A549 treated with RU486 at 1 μM for 4 hours (cell line): ENCODE measurements around the gene BCL3. TPM values are rescaled to one million over a fixed set of nuclear protein-coding genes. Genes with fewer than 3 reads are reported as not detected.

Experiments used
- total RNA-seq: library from RNA; stranded (reverse); fragments of 200-300 nt; extraction: Qiagen RNA extraction; gene quantifications from 5 replicates; pipeline ENCODE4 v1.2.3, GENCODE V29; 2022; ENCODE audit warnings: low read depth

BCL3 gene
- total RNA-seq = 48.8 to 104 TPM (median 82.2 TPM) in 5 replicates

DNA sequence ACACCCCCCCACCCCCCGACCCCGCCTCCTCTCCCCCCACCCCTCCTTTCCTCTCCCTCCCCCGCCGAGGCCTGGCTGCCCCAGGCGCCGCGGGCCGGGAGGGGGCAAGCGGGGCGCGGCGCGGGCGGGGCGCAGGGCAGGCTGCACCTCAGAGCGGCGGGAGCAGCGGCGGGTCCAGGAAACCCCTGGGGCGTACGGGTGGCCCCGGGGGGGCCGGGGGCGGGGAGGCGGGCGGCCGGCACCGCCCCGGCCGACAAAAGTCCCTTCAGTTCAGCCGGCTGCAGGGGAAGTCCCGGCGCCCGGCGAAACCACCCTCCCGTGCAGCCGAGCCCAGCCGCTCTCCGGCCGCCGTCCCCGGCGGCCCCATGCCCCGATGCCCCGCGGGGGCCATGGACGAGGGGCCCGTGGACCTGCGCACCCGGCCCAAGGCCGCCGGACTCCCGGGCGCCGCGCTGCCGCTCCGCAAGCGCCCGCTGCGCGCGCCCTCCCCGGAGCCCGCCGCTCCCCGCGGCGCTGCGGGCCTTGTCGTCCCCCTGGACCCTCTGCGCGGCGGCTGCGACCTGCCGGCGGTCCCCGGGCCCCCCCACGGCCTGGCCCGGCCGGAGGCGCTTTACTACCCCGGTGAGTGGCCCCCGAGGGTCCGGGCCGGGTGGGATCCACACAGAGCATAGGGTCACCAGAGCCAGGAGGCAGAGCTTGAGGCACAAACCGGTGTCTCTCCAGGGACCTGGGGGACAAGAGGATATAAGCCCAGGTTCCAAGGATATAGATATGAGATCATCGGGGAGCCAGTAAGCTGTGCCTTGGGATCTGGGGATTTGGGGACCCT, at the start of gene BCL3:
TSS of gene BCL3 (plus strand) at position 283 of the 829 bp plus-strand sequence. CDS start at position 366, 83 bp downstream.

DNA sequence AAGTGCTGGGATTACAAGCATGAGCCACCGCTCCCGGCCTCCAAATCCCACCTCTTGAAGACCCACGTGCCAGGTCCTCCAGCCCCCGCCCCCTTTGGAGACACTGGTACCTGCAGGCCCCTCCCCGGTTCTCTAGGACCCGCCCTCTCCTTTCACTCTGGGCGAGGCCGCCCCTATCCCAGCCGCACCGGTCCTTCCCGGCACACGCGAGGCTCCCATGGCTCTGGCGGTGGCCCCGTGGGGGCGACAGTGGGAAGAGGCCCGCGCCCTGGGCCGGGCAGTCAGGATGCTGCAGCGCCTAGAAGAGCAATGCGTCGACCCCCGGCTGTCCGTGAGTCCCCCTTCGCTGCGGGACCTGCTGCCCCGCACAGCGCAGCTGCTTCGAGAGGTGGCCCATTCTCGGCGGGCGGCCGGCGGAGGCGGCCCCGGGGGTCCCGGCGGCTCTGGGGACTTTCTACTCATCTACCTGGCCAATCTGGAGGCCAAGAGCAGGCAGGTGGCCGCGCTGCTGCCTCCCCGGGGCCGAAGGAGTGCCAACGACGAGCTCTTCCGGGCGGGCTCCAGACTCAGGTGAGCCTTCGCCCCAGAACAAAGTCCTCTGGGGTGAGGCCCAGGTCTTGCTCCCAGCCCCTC, 29.3 kb downstream of the BCL3 start, which contains the start of gene CBLC:
TSS of gene CBLC (plus strand) at position 176 of the 633 bp plus-strand sequence. CDS start at position 218, 42 bp downstream.

GRCh38 chr19:44808463-44809371, 60.2 kb downstream of the BCL3 start, which contains the start of gene BCAM:
Gene BCAM (plus strand): TSS chr19:44809103. CDS start chr19:44809125, 22 bp downstream.

Other genes starting within 250 kb of the BCL3 start
- 7.7 to 9.2 TPM (median 8.2 TPM) in 5 replicates for gene ZNF180, start 248.2 kb upstream of the BCL3 start, total RNA-seq
- gene CEACAM20, start 219.0 kb upstream of the BCL3 start, total RNA-seq = 0.05 to 0.14 TPM in 2 of 5 replicates, not detected in the others
- gene IGSF23, start 135.1 kb upstream of the BCL3 start, total RNA-seq = 0.30 to 0.63 TPM (median 0.48 TPM) in 5 replicates
- gene PVR, start 104.8 kb upstream of the BCL3 start, total RNA-seq = 107 to 120 TPM (median 113 TPM) in 5 replicates
- 7.5 to 10.1 TPM (median 9.3 TPM) in 5 replicates for gene CEACAM19, start 77.2 kb upstream of the BCL3 start, total RNA-seq
- gene CEACAM16, start 49.6 kb upstream of the BCL3 start, total RNA-seq = 0.14 to 0.30 TPM (median 0.15 TPM) in 3 of 5 replicates, not detected in the others
- 0.09 TPM in 1 of 5 replicates, not detected in the others for gene CBLC, start 29.2 kb downstream of the BCL3 start, total RNA-seq
- 60.0 to 93.5 TPM (median 80.5 TPM) in 5 replicates for gene BCAM, start 60.4 kb downstream of the BCL3 start, total RNA-seq
- 74.0 to 90.3 TPM (median 81.2 TPM) in 5 replicates for gene NECTIN2, start 97.6 kb downstream of the BCL3 start, total RNA-seq
- 191 to 268 TPM (median 252 TPM) in 5 replicates for gene TOMM40, start 142.5 kb downstream of the BCL3 start, total RNA-seq
- gene APOE, start 157.1 kb downstream of the BCL3 start, total RNA-seq = 10.9 to 21.6 TPM (median 15.6 TPM) in 5 replicates
- 102 to 147 TPM (median 119 TPM) in 5 replicates for gene APOC1, start 165.9 kb downstream of the BCL3 start, total RNA-seq
- not detected in 5 replicates for gene APOC4, start 193.5 kb downstream of the BCL3 start, total RNA-seq
- gene APOC2, start 197.3 kb downstream of the BCL3 start, total RNA-seq = not detected in 5 replicates
- 128 to 186 TPM (median 177 TPM) in 5 replicates for gene CLPTM1, start 206.7 kb downstream of the BCL3 start, total RNA-seq